ENCODE results near the gene CARNS1.

CARNS1 gene

DNA sequence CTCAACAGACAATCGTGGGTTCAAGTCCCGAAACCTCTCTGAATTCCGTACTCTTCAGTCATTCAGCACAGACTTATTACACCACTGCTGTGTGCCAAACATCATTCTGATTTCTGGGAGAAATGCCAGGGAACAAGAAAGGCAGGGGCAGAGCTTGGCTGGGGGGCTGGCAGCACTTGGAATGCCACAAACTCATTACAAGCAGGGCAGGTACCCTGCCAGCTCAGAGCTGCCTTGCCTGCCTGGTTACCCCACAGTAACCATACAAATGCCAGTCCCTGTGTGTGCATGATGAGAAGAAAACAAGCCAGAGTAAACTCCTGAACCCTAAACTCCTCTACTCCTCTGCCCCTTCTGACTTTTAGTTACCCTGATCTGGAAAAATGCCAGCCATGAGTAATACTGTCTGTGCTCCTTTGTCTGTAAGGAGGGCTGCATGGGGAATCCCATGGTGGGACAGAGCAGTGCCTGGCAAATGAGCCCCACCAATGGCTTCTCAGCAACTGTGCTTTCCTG is 30.6 kb upstream of the CARNS1 start:
- DNase-seq (ENCODE audit: low spot score in 2 of 2) = no peak
- Mint-ChIP-seq H3K27ac (no peak overlapping the region), H3K4me1 (peaks cover 27% of the 10 kb centered on the region), H3K9me3 (no peaks in the 10 kb centered on the region), H3K36me3 (no peaks in the 10 kb centered on the region), H3K4me3 (no peak overlapping the region), H3K27me3 (no peaks in the 10 kb centered on the region)
- no peak for ATAC-seq (ENCODE audit: low read depth)

DNA sequence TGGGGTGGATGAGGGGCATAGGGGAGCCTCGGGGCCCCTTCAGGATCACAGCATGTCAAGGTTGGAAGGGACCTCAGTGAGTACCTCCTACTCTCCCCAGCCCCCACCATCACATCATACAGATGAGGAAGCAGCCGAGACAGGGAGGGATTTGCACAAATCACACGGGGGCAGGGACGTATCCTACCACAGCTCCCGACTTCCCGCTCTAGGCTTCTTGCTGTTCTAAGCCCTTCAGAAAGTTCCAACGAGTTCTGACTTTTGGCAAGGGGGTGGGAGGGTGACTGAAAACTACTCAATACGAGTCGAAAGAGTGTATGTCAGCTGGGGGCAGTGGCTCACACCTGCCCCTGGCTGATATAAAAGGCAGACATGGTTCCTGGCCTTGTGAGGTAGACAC is 28.4 kb upstream of the CARNS1 start:
- no peaks in the 10 kb centered on the region for H3K9me3 Mint-ChIP-seq
- H3K36me3 Mint-ChIP-seq = no peaks in the 10 kb centered on the region
- DNase-seq (ENCODE audit: low spot score in 2 of 2) = no peak
- H3K27me3 Mint-ChIP-seq = no peaks in the 10 kb centered on the region
- no peak overlapping the region for H3K4me3 Mint-ChIP-seq
- ATAC-seq (ENCODE audit: low read depth) = no peak
- peaks cover 21% of the 10 kb centered on the region for H3K4me1 Mint-ChIP-seq
- peak overlapping the region; percentile 62 for H3K27ac Mint-ChIP-seq

DNA sequence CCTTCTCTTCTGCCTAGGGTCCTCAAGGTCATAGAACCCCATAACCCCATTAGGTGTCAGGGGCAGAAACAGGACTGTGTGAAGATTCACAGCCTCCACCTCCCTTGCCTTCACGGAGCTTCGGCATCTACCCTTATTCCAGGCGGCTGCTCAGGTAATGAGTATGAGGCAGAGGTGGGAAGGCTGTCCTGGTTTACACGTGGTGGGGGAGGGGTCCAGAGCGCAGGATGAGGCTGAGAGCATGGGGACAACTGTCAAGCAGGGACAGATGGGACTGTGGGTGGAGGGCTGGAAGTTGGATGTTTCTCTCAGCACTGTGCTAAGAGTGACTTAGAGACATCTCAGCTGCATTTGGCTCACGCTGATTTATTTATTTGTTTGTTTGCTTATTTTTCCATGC is 28.0 kb upstream of the CARNS1 start:
- ATAC-seq (ENCODE audit: low read depth) (no peak), DNase-seq (ENCODE audit: low spot score in 2 of 2) (no peak)
- Mint-ChIP-seq H3K27me3 (no peaks in the 10 kb centered on the region), H3K9me3 (no peaks in the 10 kb centered on the region), H3K36me3 (no peaks in the 10 kb centered on the region), H3K4me3 (no peak overlapping the region), H3K27ac (peak overlapping the region; percentile 62), H3K4me1 (peaks cover 22% of the 10 kb centered on the region)

DNA sequence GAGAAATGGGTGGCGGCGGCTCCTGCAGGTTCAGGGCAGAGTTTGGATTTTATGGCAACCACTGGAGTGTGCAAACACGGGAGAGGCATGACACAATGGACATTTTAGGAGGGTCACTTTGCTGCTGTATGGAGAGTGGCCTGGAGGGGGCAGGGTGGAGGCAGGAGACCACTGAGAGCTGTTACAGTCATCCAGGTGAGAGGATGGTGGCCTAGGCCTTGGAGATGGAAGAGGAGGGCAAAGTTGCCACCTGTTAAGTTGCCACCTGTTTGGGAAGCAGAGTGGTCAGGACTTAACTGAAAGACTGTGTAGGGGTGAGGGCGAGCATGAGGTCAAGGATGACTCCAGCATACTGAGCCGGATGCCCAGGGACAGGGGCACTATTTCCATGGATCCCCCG is 26.0 kb upstream of the CARNS1 start:
- H3K4me3 Mint-ChIP-seq = peak overlapping the region; percentile 75
- H3K27ac Mint-ChIP-seq = peak overlapping the region; percentile 14
- H3K27me3 Mint-ChIP-seq = no peaks in the 10 kb centered on the region
- H3K36me3 Mint-ChIP-seq = no peaks in the 10 kb centered on the region
- H3K4me1 Mint-ChIP-seq = peaks cover 32% of the 10 kb centered on the region
- no peaks in the 10 kb centered on the region for H3K9me3 Mint-ChIP-seq
- DNase-seq (ENCODE audit: low spot score in 2 of 2) (peak; percentile 55 to 58), ATAC-seq (ENCODE audit: low read depth) (peak; percentile 44)

DNA sequence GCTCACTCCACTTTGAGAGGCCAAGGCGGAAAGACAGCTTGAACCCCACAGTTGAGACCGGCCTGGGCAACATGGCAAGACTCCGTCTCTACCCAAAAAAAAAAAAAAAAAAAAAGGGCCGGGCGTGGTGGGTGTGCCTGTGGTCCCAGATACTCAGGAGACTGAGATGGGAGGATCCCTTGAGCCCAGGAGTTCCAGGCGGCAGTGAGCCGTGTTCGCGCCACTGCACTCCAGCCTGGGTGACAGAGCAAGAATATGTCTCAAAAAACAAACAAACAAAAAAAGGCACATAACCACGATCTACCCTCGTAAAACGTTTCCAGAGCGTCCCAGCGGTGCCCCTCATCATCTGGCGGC is 24.6 kb upstream of the CARNS1 start:
- H3K27ac Mint-ChIP-seq = peak overlapping the region; percentile 35
- ATAC-seq (ENCODE audit: low read depth) (no peak), DNase-seq (ENCODE audit: low spot score in 2 of 2) (no peak)
- H3K4me1 Mint-ChIP-seq = peaks cover 32% of the 10 kb centered on the region
- no peaks in the 10 kb centered on the region for H3K9me3 Mint-ChIP-seq
- H3K27me3 Mint-ChIP-seq = no peaks in the 10 kb centered on the region
- peak overlapping the region; percentile 88 for H3K4me3 Mint-ChIP-seq
- H3K36me3 Mint-ChIP-seq = no peaks in the 10 kb centered on the region

DNA sequence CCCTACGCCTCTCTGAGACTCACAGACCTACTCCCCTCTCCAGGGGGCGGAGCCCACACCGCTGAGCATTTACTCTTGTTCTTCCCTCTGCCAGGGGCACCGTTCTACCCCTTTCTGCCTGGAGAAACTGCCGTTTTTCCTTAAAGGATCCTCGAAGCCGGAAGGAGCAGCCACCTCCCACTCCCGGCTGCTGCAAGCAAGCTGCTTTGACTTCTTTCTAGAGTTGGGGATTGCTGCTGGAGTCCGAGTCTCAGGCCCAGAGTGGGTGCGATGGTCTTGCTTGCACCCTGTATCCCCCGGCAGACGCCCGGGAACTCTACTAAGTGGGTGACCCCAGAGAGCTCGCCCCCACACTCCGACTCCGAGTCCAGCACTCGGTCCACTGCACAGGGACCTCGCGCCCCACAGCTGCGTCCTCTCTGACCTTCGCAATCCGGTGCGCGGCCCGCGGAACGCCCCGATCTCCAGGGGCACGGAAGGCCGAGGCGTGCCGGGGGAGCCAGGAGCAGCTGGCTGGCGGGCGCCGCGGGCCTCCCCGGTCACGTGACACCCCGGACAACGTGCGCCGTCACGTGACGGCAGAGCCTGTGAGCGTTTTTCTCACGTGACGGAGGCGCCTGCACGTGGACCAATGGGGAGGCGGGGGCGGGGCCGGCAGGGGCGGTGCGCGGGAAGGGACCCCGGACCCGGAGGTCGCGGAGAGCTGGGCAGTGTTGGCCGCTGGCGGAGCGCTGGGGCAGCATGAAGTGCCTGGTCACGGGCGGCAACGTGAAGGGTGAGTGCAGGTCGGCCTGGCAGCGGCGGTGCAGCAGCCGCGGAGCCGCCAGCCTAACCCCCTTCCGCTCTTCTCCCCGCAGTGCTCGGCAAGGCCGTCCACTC is 23.9 kb upstream of the CARNS1 start, which contains the start of gene RAD9A:
RAD9A (plus strand) TSS at position 683 of the 879 bp plus-strand sequence; CDS start at position 742, 59 bp downstream.
- peak; percentile 84 for ATAC-seq (ENCODE audit: low read depth)
- H3K9me3 Mint-ChIP-seq = no peaks in the 10 kb centered on the region
- peaks cover 35% of the 10 kb centered on the region for H3K4me1 Mint-ChIP-seq
- H3K27me3 Mint-ChIP-seq = no peaks in the 10 kb centered on the region
- peak; percentile 85 to 89 for DNase-seq (ENCODE audit: low spot score in 2 of 2)
- no peaks in the 10 kb centered on the region for H3K36me3 Mint-ChIP-seq
- peak within 1 kb of the TSS; percentile 55 for H3K27ac Mint-ChIP-seq
- peak within 1 kb of the TSS; percentile 88 for H3K4me3 Mint-ChIP-seq

DNA sequence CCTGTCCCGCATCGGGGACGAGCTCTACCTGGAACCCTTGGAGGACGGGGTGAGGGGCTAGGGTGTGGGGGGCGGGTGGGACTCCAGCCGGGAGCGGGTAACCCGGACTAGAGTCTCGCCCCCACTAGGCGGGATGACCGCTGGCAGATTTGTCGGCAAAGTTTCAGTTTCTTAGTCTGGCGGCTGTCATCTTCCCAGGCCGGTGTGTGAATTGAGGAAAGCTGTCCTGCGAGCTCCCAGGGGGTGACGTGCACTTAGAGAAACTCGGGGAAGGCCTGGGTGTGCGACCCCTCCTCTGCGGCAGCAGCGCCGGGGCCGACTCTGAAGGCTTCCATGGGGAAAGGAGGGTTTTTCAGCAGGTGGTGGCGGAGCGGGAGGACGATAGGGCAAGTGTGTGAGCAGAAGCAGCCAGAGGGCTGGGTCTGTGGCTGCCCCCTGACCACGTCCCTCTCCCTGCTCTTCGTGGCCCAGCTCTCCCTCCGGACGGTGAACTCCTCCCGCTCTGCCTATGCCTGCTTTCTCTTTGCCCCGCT is 23.2 kb upstream of the CARNS1 start:
- Mint-ChIP-seq H3K27me3 (no peaks in the 10 kb centered on the region), H3K9me3 (no peaks in the 10 kb centered on the region), H3K27ac (peak overlapping the region; percentile 55), H3K4me3 (peak overlapping the region; percentile 88), H3K4me1 (peaks cover 40% of the 10 kb centered on the region), H3K36me3 (no peaks in the 10 kb centered on the region)
- ATAC-seq (ENCODE audit: low read depth) = peak; percentile 5
- DNase-seq (ENCODE audit: low spot score in 2 of 2) = no peak

DNA sequence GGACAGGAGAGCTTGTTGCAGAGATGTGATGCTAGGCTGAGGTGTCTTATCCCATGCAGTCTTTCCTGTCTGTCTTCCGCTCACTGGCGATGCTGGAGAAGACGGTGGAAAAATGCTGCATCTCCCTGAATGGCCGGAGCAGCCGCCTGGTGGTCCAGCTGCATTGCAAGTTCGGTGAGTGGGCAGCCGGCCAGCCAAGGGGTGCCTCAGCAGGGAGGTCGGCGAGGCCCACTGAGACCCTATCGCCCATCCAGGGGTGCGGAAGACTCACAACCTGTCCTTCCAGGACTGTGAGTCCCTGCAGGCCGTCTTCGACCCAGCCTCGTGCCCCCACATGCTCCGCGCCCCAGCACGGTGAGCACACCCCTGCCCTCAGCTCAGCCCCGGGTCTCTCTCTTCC is 22.0 kb upstream of the CARNS1 start:
- H3K27ac Mint-ChIP-seq = peak overlapping the region; percentile 17
- H3K4me1 Mint-ChIP-seq = peaks cover 42% of the 10 kb centered on the region
- H3K4me3 Mint-ChIP-seq = peak overlapping the region; percentile 70
- DNase-seq (ENCODE audit: low spot score in 2 of 2) (no peak), ATAC-seq (ENCODE audit: low read depth) (no peak)
- peaks cover 6% of the 10 kb centered on the region for H3K36me3 Mint-ChIP-seq
- H3K27me3 Mint-ChIP-seq = no peaks in the 10 kb centered on the region
- no peaks in the 10 kb centered on the region for H3K9me3 Mint-ChIP-seq

DNA sequence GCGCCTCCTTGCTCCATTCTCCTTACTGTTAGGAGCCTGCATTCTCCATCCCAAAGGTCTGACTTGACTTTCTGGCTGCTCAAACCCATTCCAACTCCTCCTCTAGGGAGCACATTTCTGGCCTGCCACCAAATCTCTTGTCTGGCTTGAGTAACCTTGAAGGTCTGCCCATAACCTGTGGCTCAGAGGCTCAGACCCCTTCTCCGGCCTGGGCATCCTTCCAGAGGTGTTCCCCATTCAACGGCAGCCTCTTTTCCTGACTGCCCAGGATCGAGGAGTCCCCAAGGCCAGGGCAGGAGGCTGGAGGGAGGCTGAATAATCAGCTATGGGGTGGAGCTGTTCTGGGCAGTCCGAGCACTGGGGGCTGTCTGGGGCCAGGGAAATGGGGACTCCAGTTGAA is 21.5 kb upstream of the CARNS1 start:
- peak overlapping the region; percentile 17 for H3K27ac Mint-ChIP-seq
- DNase-seq (ENCODE audit: low spot score in 2 of 2) (no peak), ATAC-seq (ENCODE audit: low read depth) (no peak)
- H3K9me3 Mint-ChIP-seq = no peaks in the 10 kb centered on the region
- H3K4me3 Mint-ChIP-seq = peak overlapping the region; percentile 70
- H3K27me3 Mint-ChIP-seq = no peaks in the 10 kb centered on the region
- peaks cover 6% of the 10 kb centered on the region for H3K36me3 Mint-ChIP-seq
- H3K4me1 Mint-ChIP-seq = peaks cover 41% of the 10 kb centered on the region

DNA sequence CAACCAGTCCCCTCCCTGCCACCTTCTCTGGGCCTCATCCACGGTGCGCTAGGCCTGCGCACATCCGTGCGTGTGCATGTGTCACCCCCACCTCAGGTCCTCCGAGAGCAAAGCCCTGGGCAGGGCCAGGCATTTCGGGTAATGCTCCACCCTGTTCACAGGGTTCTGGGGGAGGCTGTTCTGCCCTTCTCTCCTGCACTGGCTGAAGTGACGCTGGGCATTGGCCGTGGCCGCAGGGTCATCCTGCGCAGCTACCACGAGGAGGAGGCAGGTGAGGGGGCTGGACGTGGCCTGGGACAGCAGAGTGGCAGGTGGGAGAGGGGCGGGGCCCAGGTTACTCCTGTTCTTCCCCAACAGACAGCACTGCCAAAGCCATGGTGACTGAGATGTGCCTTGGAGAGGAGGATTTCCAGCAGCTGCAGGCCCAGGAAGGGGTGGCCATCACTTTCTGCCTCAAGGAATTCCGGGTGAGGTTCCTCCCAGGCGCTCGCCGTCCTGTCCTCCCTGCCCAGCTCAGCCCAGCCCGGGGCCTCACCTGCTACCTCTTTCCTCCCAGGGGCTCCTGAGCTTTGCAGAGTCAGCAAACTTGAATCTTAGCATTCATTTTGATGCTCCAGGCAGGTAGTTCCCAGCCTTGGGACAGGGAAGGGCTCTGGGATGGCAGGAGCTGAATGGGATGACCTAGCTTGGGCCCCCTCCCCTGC is 19.8 kb upstream of the CARNS1 start:
- Mint-ChIP-seq H3K9me3 (no peaks in the 10 kb centered on the region), H3K4me1 (peaks cover 36% of the 10 kb centered on the region), H3K4me3 (no peak overlapping the region), H3K27me3 (no peaks in the 10 kb centered on the region), H3K36me3 (peaks cover 8% of the 10 kb centered on the region), H3K27ac (no peak overlapping the region)
- DNase-seq (ENCODE audit: low spot score in 2 of 2) (no peak), ATAC-seq (ENCODE audit: low read depth) (no peak)

DNA sequence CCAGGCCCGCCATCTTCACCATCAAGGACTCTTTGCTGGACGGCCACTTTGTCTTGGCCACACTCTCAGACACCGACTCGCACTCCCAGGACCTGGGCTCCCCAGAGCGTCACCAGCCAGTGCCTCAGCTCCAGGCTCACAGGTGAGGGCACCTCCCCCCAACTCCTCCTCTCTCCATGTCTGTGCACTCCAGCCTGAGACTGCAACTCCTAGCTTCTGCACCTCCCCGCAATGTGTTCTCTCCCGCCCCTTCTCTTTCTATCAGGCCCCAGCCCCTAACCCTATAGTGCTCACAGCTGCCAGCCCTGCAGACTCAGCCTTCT is 19.3 kb upstream of the CARNS1 start:
- Mint-ChIP-seq H3K4me1 (peaks cover 33% of the 10 kb centered on the region), H3K9me3 (no peaks in the 10 kb centered on the region), H3K27ac (no peak overlapping the region), H3K27me3 (no peaks in the 10 kb centered on the region), H3K36me3 (peaks cover 8% of the 10 kb centered on the region), H3K4me3 (no peak overlapping the region)
- no peak for DNase-seq (ENCODE audit: low spot score in 2 of 2)
- no peak for ATAC-seq (ENCODE audit: low read depth)

DNA sequence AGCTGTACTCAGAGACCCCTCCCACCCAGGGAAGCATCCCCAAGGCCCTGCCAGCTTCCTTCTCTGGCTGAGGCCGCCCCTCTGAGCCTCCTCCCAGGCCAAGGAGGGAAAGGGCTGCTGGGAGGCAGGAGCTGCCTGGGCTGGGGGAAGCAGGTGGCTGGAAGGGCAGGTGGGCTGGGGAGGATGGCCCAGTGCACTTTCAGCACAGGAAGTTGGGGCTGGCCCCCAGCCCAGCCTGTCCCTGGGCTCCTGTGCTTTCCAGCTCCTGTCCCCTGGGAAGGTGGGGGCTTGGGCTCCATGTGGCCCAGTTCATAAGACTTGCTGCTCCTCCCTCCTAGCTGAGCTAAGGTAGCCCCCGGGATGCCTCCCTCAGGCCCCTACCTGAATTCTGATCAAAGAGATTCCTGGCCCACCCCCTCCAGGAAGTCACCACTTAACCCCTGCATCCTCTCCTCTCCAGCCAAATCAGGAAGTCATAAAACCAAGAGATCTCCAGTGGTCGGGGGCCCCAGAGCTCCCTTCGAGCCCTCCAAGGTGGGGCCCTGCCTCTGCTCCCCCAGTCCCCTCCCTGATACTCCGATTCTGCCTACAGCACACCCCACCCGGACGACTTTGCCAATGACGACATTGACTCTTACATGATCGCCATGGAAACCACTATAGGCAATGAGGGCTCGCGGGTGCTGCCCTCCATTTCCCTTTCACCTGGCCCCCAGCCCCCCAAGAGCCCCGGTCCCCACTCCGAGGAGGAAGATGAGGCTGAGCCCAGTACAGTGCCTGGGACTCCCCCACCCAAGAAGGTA is 18.7 kb upstream of the CARNS1 start:
- peaks cover 31% of the 10 kb centered on the region for H3K4me1 Mint-ChIP-seq
- no peak for ATAC-seq (ENCODE audit: low read depth)

DNA sequence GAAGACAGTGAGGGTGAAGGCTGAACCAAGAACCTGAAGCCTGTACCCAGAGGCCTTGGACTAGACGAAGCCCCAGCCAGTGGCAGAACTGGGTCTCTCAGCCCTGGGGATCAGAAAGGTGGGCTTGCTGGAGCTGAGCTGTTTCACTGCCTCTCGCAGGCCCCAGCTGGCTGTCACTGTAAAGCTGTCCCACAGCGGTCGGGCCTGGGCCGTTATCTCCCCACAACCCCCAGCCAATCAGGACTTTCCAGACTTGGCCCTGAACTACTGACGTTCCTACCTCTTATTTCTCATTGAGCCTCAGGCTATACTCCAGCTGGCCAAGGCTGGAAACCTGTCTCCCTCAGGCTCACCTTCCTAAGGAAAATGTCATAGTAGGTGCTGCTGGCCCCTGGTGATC is 17.9 kb upstream of the CARNS1 start:
- no peaks in the 10 kb centered on the region for H3K9me3 Mint-ChIP-seq
- no peaks in the 10 kb centered on the region for H3K27me3 Mint-ChIP-seq
- peaks cover 27% of the 10 kb centered on the region for H3K4me1 Mint-ChIP-seq
- DNase-seq (ENCODE audit: low spot score in 2 of 2) (no peak), ATAC-seq (ENCODE audit: low read depth) (no peak)
- H3K4me3 Mint-ChIP-seq = no peak overlapping the region
- H3K36me3 Mint-ChIP-seq = peaks cover 8% of the 10 kb centered on the region
- no peak overlapping the region for H3K27ac Mint-ChIP-seq

More for the DNA sequence above, 18.7 kb upstream of the CARNS1 start:
- Mint-ChIP-seq H3K36me3 (peaks cover 8% of the 10 kb centered on the region), H3K4me3 (no peak overlapping the region), H3K27me3 (no peaks in the 10 kb centered on the region), H3K9me3 (no peaks in the 10 kb centered on the region), H3K27ac (no peak overlapping the region)
- no peak for DNase-seq (ENCODE audit: low spot score in 2 of 2)

Data from memory B cell (primary cell).